SK-N-SH treated with all-trans-retinoic acid at 6 μM for 48 hours (cell line): ENCODE data around the gene XKR3.

Experiments
- ATAC-seq: fragments of 200-7000 bp; cut with Tn5 transposase; 3 replicates; pipeline ENCODE4 v1.9.1; 2020; ENCODE audit warnings: mild to moderate bottlenecking, moderate library complexity
- BACH2 ChIP-seq: fragments of 250-450 bp; sonication (Bioruptor Pico); IDR thresholded peaks from 2 replicates; pipeline ENCODE4 v1.9.0; 2021; ENCODE audit warnings: mild to moderate bottlenecking, borderline replicate concordance
- CSDC2 ChIP-seq: fragments of 250-450 bp; sonication (Bioruptor Pico); IDR thresholded peaks from 2 replicates; pipeline ENCODE4 v1.5.0; 2020; ENCODE audit warnings: mild to moderate bottlenecking, moderate library complexity
- ESRRG ChIP-seq: fragments of 250-450 bp; sonication (Bioruptor Pico); IDR thresholded peaks from 2 replicates; pipeline ENCODE4 v1.6.1; 2021; ENCODE audit warnings: mild to moderate bottlenecking
- GLIS3 ChIP-seq: fragments of 250-450 bp; sonication (Bioruptor Pico); IDR thresholded peaks from 2 replicates; pipeline ENCODE4 v1.5.0; 2020; ENCODE audit warnings: mild to moderate bottlenecking, moderate library complexity
- ISL1 ChIP-seq: fragments of 250-450 bp; sonication (Bioruptor Pico); IDR thresholded peaks from 2 replicates; pipeline ENCODE4 v2.1.2; 2022; ENCODE audit warnings: mild to moderate bottlenecking, moderate library complexity
- POU6F1 ChIP-seq: fragments of 250-450 bp; sonication (Bioruptor Pico); IDR thresholded peaks from 2 replicates; pipeline ENCODE4 v1.8.0; 2021; ENCODE audit warnings: low read depth, mild to moderate bottlenecking, moderate library complexity, borderline replicate concordance
- PPARA ChIP-seq: fragments of 250-450 bp; sonication (Bioruptor Pico); IDR thresholded peaks from 2 replicates; pipeline ENCODE4 v1.5.0; 2020; ENCODE audit warnings: mild to moderate bottlenecking, borderline replicate concordance
- RARB ChIP-seq: fragments of 250-450 bp; sonication (Bioruptor Pico); IDR thresholded peaks from 2 replicates; pipeline ENCODE4 v1.8.0; 2021; ENCODE audit warnings: mild to moderate bottlenecking, moderate library complexity
- SNAI2 ChIP-seq: fragments of 250-450 bp; sonication (Bioruptor Pico); IDR thresholded peaks from 2 replicates; pipeline ENCODE4 v1.5.0; 2020; ENCODE audit warnings: mild to moderate bottlenecking, moderate library complexity
- TCF4 ChIP-seq: fragments of 250-450 bp; sonication (Bioruptor Pico); IDR thresholded peaks from 2 replicates; pipeline ENCODE4 v1.8.0; 2021; ENCODE audit warnings: mild to moderate bottlenecking, moderate library complexity, borderline replicate concordance
- TOX ChIP-seq: fragments of 250-450 bp; sonication (Bioruptor Pico); IDR thresholded peaks from 2 replicates; pipeline ENCODE4 v1.8.0; 2021; ENCODE audit warnings: mild to moderate bottlenecking, moderate library complexity, borderline replicate concordance
- ZC3H10 ChIP-seq: fragments of 250-450 bp; sonication (Bioruptor Pico); IDR thresholded peaks from 2 replicates; pipeline ENCODE4 v1.5.1; 2021; ENCODE audit warnings: mild to moderate bottlenecking, moderate library complexity
- ZFP3 ChIP-seq: fragments of 250-450 bp; sonication (Bioruptor Pico); IDR thresholded peaks from 2 replicates; pipeline ENCODE4 v1.5.0; 2020; ENCODE audit warnings: mild to moderate bottlenecking, moderate library complexity
- ZFP30 ChIP-seq: fragments of 450-650 bp; formaldehyde crosslinking; IDR thresholded peaks from 2 replicates; pipeline ENCODE4 v1.5.0; 2022; ENCODE audit warnings: mild to moderate bottlenecking, moderate library complexity
- ZNF565 ChIP-seq: fragments of 450-650 bp; formaldehyde crosslinking; conservative IDR thresholded peaks from 2 replicates; pipeline ENCODE4 v1.5.0; 2020; ENCODE audit warnings: low read depth, mild to moderate bottlenecking, moderate library complexity
- ZNF70 ChIP-seq: fragments of 450-650 bp; formaldehyde crosslinking; IDR thresholded peaks from 2 replicates; pipeline ENCODE4 v1.5.0; 2020; ENCODE audit warnings: mild to moderate bottlenecking, moderate library complexity
- ZNF8 ChIP-seq: fragments of 450-650 bp; formaldehyde crosslinking; IDR thresholded peaks from 2 replicates; pipeline ENCODE4 v1.5.0; 2020; ENCODE audit warnings: mild to moderate bottlenecking, moderate library complexity
- TF ChIP-seq, protein P1 (sequence below): fragments of 250-450 bp; sonication (Bioruptor Pico); IDR thresholded peaks from 2 replicates; pipeline ENCODE4 v1.5.1; 2020; ENCODE audit warnings: low read depth, mild to moderate bottlenecking, moderate library complexity
- TF ChIP-seq, protein P2 (sequence below): fragments of 250-450 bp; sonication (Bioruptor Pico); IDR thresholded peaks from 2 replicates; pipeline ENCODE4 v1.5.0; 2020; ENCODE audit warnings: mild to moderate bottlenecking, moderate library complexity
- TF ChIP-seq, protein P3 (sequence below): fragments of 250-450 bp; sonication (Bioruptor Pico); IDR thresholded peaks from 2 replicates; pipeline ENCODE4 v1.5.1; 2021; ENCODE audit warnings: mild to moderate bottlenecking, moderate library complexity

Gene XKR3

DNA sequence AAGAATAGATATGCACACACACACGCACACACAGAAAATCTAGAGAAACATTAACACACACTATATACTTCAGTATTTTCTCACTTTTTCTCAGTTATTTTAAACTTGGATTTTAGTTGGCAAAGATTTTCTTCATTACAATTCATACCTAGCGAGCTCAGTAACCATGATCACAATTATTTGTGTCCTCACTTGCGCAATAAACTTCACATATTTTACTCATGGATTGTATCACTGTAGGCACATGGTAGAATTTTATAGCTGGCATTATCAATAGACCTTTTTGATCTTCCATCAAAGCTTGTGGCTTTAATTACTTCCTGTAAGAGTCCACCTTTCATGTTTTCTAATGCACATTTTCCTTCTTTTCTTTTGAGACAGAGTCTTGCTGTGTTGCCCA is 4.8 kb upstream of the XKR3 start:
- TF ChIP-seq PPARA (CRISPR knock-in tag) (no peak), ESRRG (CRISPR knock-in tag) (no peak), ZNF70 (CRISPR knock-in tag) (no peak), TCF4 (no peak), GLIS3 (CRISPR knock-in tag) (no peak), BACH2 (CRISPR knock-in tag) (no peak), ZNF565 (CRISPR knock-in tag) (no peak), TOX (CRISPR knock-in tag) (no peak), ZNF8 (CRISPR knock-in tag) (no peak), ZC3H10 (CRISPR knock-in tag) (no peak), SNAI2 (CRISPR knock-in tag) (no peak), ZFP3 (CRISPR knock-in tag) (no peak), RARB (CRISPR knock-in tag) (no peak), POU6F1 (CRISPR knock-in tag) (no peak)
- TF ChIP-seq, protein P1, sequence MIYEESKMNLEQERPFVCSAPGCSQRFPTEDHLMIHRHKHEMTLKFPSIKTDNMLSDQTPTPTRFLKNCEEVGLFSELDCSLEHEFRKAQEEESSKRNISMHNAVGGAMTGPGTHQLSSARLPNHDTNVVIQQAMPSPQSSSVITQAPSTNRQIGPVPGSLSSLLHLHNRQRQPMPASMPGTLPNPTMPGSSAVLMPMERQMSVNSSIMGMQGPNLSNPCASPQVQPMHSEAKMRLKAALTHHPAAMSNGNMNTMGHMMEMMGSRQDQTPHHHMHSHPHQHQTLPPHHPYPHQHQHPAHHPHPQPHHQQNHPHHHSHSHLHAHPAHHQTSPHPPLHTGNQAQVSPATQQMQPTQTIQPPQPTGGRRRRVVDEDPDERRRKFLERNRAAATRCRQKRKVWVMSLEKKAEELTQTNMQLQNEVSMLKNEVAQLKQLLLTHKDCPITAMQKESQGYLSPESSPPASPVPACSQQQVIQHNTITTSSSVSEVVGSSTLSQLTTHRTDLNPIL (CRISPR knock-in tag): no peak
- ATAC-seq: no peak

GRCh38 chr22:16828876-16829275 is 3.7 kb upstream of the XKR3 start:
- ATAC-seq: no peak
- TF ChIP-seq RARB (CRISPR knock-in tag) (no peak), ZFP3 (CRISPR knock-in tag) (no peak), GLIS3 (CRISPR knock-in tag) (no peak), SNAI2 (CRISPR knock-in tag) (no peak), ZC3H10 (CRISPR knock-in tag) (no peak), PPARA (CRISPR knock-in tag) (no peak), ISL1 (CRISPR knock-in tag) (no peak), ZNF70 (CRISPR knock-in tag) (no peak), ZNF8 (CRISPR knock-in tag) (no peak), POU6F1 (CRISPR knock-in tag) (no peak), ZFP30 (no peak)
- TF ChIP-seq, protein P2, sequence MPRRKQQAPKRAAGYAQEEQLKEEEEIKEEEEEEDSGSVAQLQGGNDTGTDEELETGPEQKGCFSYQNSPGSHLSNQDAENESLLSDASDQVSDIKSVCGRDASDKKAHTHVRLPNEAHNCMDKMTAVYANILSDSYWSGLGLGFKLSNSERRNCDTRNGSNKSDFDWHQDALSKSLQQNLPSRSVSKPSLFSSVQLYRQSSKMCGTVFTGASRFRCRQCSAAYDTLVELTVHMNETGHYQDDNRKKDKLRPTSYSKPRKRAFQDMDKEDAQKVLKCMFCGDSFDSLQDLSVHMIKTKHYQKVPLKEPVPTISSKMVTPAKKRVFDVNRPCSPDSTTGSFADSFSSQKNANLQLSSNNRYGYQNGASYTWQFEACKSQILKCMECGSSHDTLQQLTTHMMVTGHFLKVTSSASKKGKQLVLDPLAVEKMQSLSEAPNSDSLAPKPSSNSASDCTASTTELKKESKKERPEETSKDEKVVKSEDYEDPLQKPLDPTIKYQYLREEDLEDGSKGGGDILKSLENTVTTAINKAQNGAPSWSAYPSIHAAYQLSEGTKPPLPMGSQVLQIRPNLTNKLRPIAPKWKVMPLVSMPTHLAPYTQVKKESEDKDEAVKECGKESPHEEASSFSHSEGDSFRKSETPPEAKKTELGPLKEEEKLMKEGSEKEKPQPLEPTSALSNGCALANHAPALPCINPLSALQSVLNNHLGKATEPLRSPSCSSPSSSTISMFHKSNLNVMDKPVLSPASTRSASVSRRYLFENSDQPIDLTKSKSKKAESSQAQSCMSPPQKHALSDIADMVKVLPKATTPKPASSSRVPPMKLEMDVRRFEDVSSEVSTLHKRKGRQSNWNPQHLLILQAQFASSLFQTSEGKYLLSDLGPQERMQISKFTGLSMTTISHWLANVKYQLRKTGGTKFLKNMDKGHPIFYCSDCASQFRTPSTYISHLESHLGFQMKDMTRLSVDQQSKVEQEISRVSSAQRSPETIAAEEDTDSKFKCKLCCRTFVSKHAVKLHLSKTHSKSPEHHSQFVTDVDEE (CRISPR knock-in tag): no peak

- ATAC-seq: no peak
- no peak for TF ChIP-seq RARB (CRISPR knock-in tag)
- TF ChIP-seq CSDC2 (CRISPR knock-in tag): no peak
- no peak for TF ChIP-seq PPARA (CRISPR knock-in tag)
- no peak for TF ChIP-seq POU6F1 (CRISPR knock-in tag)
- TF ChIP-seq ZFP30: no peak
- TF ChIP-seq ZNF8 (CRISPR knock-in tag): no peak
- TF ChIP-seq ZFP3 (CRISPR knock-in tag): no peak
- TF ChIP-seq TCF4: no peak
- no peak for TF ChIP-seq BACH2 (CRISPR knock-in tag)
- TF ChIP-seq, protein P2 (CRISPR knock-in tag): no peak
- TF ChIP-seq SNAI2 (CRISPR knock-in tag): no peak
- TF ChIP-seq ISL1 (CRISPR knock-in tag): no peak
- TF ChIP-seq ZNF70 (CRISPR knock-in tag): no peak
- TF ChIP-seq, protein P1 (CRISPR knock-in tag): no peak
- no peak for TF ChIP-seq ZNF565 (CRISPR knock-in tag)
- TF ChIP-seq ESRRG (CRISPR knock-in tag): no peak
- TF ChIP-seq, protein P3, sequence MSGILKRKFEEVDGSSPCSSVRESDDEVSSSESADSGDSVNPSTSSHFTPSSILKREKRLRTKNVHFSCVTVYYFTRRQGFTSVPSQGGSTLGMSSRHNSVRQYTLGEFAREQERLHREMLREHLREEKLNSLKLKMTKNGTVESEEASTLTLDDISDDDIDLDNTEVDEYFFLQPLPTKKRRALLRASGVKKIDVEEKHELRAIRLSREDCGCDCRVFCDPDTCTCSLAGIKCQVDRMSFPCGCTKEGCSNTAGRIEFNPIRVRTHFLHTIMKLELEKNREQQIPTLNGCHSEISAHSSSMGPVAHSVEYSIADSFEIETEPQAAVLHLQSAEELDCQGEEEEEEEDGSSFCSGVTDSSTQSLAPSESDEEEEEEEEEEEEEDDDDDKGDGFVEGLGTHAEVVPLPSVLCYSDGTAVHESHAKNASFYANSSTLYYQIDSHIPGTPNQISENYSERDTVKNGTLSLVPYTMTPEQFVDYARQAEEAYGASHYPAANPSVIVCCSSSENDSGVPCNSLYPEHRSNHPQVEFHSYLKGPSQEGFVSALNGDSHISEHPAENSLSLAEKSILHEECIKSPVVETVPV (CRISPR knock-in tag): no peak
Measured at GRCh38 chr22:16827506-16827905, 2.3 kb upstream of the XKR3 start.
